Esophagus squamous epithelium (tissue), 4 donors: Measurements from ENCODE around the gene GNPDA2.

Experiments
- CTCF ChIP-seq, 6 experiments: fragments of 450-650 bp in 4 of 6; fragments of 200-600 bp in 2 of 6; sonication (generic) in 2 of 6; IDR thresholded peaks; one replicate each; pipeline ENCODE4 v1.5.1; 2016 to 2019; ENCODE audit warnings: antibody characterized with exemption in 6 of 6, mild to moderate bottlenecking in 4 of 6, moderate library complexity in 4 of 6
- POLR2A ChIP-seq, 4 donors: fragments of 450-650 bp; IDR thresholded peaks; one replicate each; pipeline ENCODE4 v1.6.1; 2017; ENCODE audit warnings: antibody characterized with exemption in 4 of 4, mild to moderate bottlenecking in 4 of 4, moderate library complexity in 3 of 4

GRCh38 chr4:44725166-44725565, 1.2 kb downstream of the GNPDA2 start:
- TF ChIP-seq CTCF (IDR thresholded peaks at IDR 0.05) (no peak), POLR2A (IDR thresholded peaks at IDR 0.05) (no peak)
